Loucy (cell line): ENCODE data around the gene CCDC57.

Source experiments
- H2AFZ ChIP-seq: fragments of 200-600 bp; sonication (generic); 2 replicates; pipeline ENCODE4 v1.6.0; 2016; ENCODE audit warnings: antibody characterized with exemption, mild to moderate bottlenecking, low read length, moderate library complexity
- H3F3A ChIP-seq: fragments of 200-600 bp; 2 replicates; pipeline ENCODE4 v1.6.0; 2016; ENCODE audit warnings: antibody characterized with exemption, low read depth, mild to moderate bottlenecking
- H3K27me3 ChIP-seq: fragments of 200-600 bp; sonication (generic); 2 replicates; pipeline ENCODE4 v1.6.1; 2014; ENCODE audit warnings: low read length, mild to moderate bottlenecking; ENCODE audit not compliant: insufficient read depth, poor library complexity, severe bottlenecking
- H3K36me3 ChIP-seq: fragments of 200-600 bp; sonication (generic); 2 replicates; pipeline ENCODE4 v1.6.1; 2016; ENCODE audit warnings: low read length; ENCODE audit not compliant: insufficient read depth
- H3K4me1 ChIP-seq: fragments of 200-600 bp; sonication (generic); 2 replicates; pipeline ENCODE4 v1.5.1; 2014; ENCODE audit warnings: low read length, mild to moderate bottlenecking; ENCODE audit not compliant: insufficient read depth, poor library complexity, severe bottlenecking
- H3K4me2 ChIP-seq: fragments of 200-600 bp; sonication (generic); 2 replicates; pipeline ENCODE4 v1.6.0; 2014; ENCODE audit warnings: antibody characterized with exemption, low read length, low read depth, mild to moderate bottlenecking; ENCODE audit not compliant: poor library complexity, severe bottlenecking
- H3K4me3 ChIP-seq: fragments of 200-600 bp; sonication (generic); 2 replicates; pipeline ENCODE4 v1.5.1; 2014; ENCODE audit warnings: low read length, mild to moderate bottlenecking, mixed read lengths; ENCODE audit not compliant: poor library complexity, severe bottlenecking
- H3K79me2 ChIP-seq: fragments of 200-600 bp; sonication (generic); 2 replicates; pipeline ENCODE4 v1.6.1; 2014; ENCODE audit warnings: low read length; ENCODE audit not compliant: insufficient read depth
- H3K9ac ChIP-seq: fragments of 200-600 bp; sonication (generic); 2 replicates; pipeline ENCODE4 v1.6.0; 2014; ENCODE audit warnings: mild to moderate bottlenecking, low read depth, low read length, moderate library complexity; ENCODE audit not compliant: poor library complexity, severe bottlenecking
- H3K9me2 ChIP-seq: fragments of 200-600 bp; sonication (generic); replicated peaks from 2 replicates; pipeline ENCODE4 v1.6.1; 2016; ENCODE audit warnings: low read depth, low read length, mixed read lengths
- H3K9me3 ChIP-seq: fragments of 200-600 bp; sonication (generic); 2 replicates; pipeline ENCODE4 v1.6.1; 2014; ENCODE audit warnings: mild to moderate bottlenecking, antibody characterized with exemption, low read length, low read depth; ENCODE audit not compliant: insufficient read depth
- H4K20me1 ChIP-seq: fragments of 200-600 bp; sonication (generic); 2 replicates; pipeline ENCODE4 v1.6.0; 2014; ENCODE audit warnings: antibody characterized with exemption, low read length, mild to moderate bottlenecking; ENCODE audit not compliant: insufficient read depth, poor library complexity, severe bottlenecking
- EZH2phosphoT487 ChIP-seq: fragments of 200-600 bp; IDR thresholded peaks from 2 replicates; pipeline ENCODE4 v1.6.1; 2018; ENCODE audit warnings: antibody characterized with exemption, mild to moderate bottlenecking, moderate library complexity, borderline replicate concordance
- TF ChIP-seq, protein P1 (sequence below): fragments of 200-600 bp; sonication (generic); conservative IDR thresholded peaks from 2 replicates; pipeline ENCODE4 v1.5.1; 2014; ENCODE audit warnings: mild to moderate bottlenecking, antibody characterized with exemption, low read length

Gene CCDC57

DNA sequence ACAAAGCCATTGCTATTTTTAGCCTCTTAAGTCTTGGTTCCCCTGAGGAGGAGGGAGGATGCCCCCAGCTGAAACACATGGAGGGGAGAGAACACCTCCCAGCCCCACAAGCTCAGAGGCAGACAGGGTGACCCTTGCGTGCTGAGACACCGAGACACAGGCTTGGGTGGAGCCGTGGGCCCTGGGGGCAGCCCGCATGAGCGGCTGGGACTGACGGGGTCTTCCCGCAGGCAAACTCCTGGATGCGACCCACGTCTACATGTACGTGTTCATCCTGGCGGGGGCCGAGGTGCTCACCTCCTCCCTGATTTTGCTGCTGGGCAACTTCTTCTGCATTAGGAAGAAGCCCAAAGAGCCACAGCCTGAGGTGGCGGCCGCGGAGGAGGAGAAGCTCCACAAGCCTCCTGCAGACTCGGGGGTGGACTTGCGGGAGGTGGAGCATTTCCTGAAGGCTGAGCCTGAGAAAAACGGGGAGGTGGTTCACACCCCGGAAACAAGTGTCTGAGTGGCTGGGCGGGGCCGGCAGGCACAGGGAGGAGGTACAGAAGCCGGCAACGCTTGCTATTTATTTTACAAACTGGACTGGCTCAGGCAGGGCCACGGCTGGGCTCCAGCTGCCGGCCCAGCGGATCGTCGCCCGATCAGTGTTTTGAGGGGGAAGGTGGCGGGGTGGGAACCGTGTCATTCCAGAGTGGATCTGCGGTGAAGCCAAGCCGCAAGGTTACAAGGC is 26.0 kb upstream of the CCDC57 start:
- TF ChIP-seq, protein P1, sequence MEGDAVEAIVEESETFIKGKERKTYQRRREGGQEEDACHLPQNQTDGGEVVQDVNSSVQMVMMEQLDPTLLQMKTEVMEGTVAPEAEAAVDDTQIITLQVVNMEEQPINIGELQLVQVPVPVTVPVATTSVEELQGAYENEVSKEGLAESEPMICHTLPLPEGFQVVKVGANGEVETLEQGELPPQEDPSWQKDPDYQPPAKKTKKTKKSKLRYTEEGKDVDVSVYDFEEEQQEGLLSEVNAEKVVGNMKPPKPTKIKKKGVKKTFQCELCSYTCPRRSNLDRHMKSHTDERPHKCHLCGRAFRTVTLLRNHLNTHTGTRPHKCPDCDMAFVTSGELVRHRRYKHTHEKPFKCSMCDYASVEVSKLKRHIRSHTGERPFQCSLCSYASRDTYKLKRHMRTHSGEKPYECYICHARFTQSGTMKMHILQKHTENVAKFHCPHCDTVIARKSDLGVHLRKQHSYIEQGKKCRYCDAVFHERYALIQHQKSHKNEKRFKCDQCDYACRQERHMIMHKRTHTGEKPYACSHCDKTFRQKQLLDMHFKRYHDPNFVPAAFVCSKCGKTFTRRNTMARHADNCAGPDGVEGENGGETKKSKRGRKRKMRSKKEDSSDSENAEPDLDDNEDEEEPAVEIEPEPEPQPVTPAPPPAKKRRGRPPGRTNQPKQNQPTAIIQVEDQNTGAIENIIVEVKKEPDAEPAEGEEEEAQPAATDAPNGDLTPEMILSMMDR, result no peak
- TF ChIP-seq EZH2phosphoT487, result no peak
- Histone ChIP-seq H4K20me1 (peaks cover 94% of the 10 kb centered on the region), H3K4me1 (no peaks in the 10 kb centered on the region)

GRCh38 chr17:82237746-82238471 is 25.3 kb upstream of the CCDC57 start:
- no peak overlapping the region for H2AFZ ChIP-seq
- H4K20me1 ChIP-seq, result peaks cover 94% of the 10 kb centered on the region
- peaks cover 56% of the 10 kb centered on the region; the same call in 1 of the 2 replicates for H3K36me3 ChIP-seq
- no peak overlapping the region for H3K4me2 ChIP-seq
- no peaks in the 10 kb centered on the region for H3K9me2 ChIP-seq
- H3K9me3 ChIP-seq, result no peaks in the 10 kb centered on the region
- H3K79me2 ChIP-seq, result peaks cover 78% of the 10 kb centered on the region
- TF ChIP-seq EZH2phosphoT487, result no peak
- TF ChIP-seq, protein P1, result no peak
- H3F3A ChIP-seq, result no peaks in the 10 kb centered on the region
- no peak overlapping the region for H3K9ac ChIP-seq
- no peaks in the 10 kb centered on the region for H3K27me3 ChIP-seq
- peaks cover 6% of the 10 kb centered on the region for H3K4me1 ChIP-seq
- H3K4me3 ChIP-seq, result no peak overlapping the region

More for the DNA sequence above, 26.0 kb upstream of the CCDC57 start:
- Histone ChIP-seq H3F3A (no peaks in the 10 kb centered on the region), H3K79me2 (peaks cover 78% of the 10 kb centered on the region), H2AFZ (no peak overlapping the region), H3K4me3 (no peak overlapping the region), H3K9me2 (no peaks in the 10 kb centered on the region), H3K4me2 (no peak overlapping the region), H3K9ac (no peak overlapping the region), H3K9me3 (no peaks in the 10 kb centered on the region), H3K36me3 (peaks cover 64% of the 10 kb centered on the region; the same call in 1 of the 2 replicates), H3K27me3 (no peaks in the 10 kb centered on the region)

DNA sequence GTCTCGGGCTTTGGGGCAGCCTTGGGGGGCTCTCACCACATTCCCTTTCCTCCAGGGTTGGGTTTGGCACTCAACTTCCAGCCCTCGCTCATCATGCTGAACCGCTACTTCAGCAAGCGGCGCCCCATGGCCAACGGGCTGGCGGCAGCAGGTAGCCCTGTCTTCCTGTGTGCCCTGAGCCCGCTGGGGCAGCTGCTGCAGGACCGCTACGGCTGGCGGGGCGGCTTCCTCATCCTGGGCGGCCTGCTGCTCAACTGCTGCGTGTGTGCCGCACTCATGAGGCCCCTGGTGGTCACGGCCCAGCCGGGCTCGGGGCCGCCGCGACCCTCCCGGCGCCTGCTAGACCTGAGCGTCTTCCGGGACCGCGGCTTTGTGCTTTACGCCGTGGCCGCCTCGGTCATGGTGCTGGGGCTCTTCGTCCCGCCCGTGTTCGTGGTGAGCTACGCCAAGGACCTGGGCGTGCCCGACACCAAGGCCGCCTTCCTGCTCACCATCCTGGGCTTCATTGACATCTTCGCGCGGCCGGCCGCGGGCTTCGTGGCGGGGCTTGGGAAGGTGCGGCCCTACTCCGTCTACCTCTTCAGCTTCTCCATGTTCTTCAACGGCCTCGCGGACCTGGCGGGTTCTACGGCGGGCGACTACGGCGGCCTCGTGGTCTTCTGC is 24.6 kb upstream of the CCDC57 start:
- H3F3A ChIP-seq, result no peaks in the 10 kb centered on the region

More for the DNA sequence above, 24.6 kb upstream of the CCDC57 start:
- Histone ChIP-seq H3K79me2 (peaks cover 82% of the 10 kb centered on the region), H3K4me3 (no peak overlapping the region), H2AFZ (no peak overlapping the region), H3K4me1 (peaks cover 6% of the 10 kb centered on the region), H3K9ac (no peak overlapping the region), H3K4me2 (no peak overlapping the region), H3K27me3 (no peaks in the 10 kb centered on the region), H3K36me3 (peaks cover 54% of the 10 kb centered on the region; the same call in 1 of the 2 replicates), H3K9me2 (no peaks in the 10 kb centered on the region), H4K20me1 (peaks cover 95% of the 10 kb centered on the region), H3K9me3 (no peaks in the 10 kb centered on the region)
- TF ChIP-seq EZH2phosphoT487, result no peak
- TF ChIP-seq, protein P1, result no peak
